ENCODE measurements around the gene PRSS35. TPM values are rescaled to one million over a fixed set of nuclear protein-coding genes. Genes with fewer than 3 reads are reported as not detected.

The PRSS35 gene
- total RNA-seq, 1 donor from 2014 or later: not detected

Other genes starting within 250 kb of the PRSS35 start
- gene ME1, start 81.5 kb upstream of the PRSS35 start, total RNA-seq: 24.8 TPM
- 5.5 TPM for gene SNAP91, start 196.6 kb downstream of the PRSS35 start, total RNA-seq